Measurements from ENCODE around the gene SCUBE2.

The SCUBE2 gene

DNA sequence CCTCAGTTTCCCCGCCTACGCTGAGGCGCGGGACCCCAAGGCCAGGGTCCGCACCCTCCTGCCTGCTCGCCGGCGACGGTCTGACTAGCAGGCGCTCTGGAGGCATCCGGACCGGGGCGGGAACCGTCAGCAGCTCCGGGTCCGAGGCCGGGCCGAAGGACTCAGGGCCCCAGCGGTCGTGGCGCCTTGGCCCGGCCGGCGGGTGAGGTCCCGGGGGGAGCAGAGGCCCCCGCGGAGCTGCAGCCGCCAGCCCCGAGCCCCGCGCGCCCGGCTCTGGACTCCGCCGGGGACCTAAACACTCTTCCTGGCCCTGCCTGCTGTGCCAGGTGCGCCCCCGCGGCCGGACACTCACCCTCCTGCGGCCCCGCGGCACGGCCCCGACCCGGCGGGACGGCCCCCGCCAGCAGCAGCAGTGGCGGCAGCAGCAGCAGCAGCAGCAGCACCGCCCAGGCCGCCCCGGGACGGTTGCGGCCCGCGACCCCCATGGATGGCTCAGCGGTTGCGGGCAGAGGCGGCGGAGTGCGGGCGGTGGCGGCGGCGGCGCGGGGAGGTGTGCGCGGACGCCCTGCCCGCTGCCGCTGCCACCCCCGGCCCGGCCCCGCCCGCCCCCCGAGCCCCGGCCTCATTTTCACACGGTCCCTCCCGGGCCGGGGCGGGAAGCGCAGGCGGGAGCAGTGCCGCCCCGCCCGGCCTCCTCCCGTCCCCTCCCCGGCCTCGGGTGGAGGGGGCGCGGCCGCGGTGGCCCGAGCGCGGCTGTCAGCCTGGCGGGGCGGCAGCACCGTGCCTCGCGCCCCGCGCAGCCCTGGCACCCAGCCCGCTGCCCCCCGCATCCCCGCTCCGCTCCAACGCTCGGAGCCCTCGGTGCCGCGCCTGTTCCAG, at the start of gene SCUBE2:
TSS of gene SCUBE2 (minus strand) at position 556 of the 879 bp plus-strand sequence. CDS start at position 485, 71 bp downstream.
- TF ChIP-seq, protein P1, sequence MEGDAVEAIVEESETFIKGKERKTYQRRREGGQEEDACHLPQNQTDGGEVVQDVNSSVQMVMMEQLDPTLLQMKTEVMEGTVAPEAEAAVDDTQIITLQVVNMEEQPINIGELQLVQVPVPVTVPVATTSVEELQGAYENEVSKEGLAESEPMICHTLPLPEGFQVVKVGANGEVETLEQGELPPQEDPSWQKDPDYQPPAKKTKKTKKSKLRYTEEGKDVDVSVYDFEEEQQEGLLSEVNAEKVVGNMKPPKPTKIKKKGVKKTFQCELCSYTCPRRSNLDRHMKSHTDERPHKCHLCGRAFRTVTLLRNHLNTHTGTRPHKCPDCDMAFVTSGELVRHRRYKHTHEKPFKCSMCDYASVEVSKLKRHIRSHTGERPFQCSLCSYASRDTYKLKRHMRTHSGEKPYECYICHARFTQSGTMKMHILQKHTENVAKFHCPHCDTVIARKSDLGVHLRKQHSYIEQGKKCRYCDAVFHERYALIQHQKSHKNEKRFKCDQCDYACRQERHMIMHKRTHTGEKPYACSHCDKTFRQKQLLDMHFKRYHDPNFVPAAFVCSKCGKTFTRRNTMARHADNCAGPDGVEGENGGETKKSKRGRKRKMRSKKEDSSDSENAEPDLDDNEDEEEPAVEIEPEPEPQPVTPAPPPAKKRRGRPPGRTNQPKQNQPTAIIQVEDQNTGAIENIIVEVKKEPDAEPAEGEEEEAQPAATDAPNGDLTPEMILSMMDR (IDR thresholded peaks at IDR 0.05; ENCODE audit: insufficient read depth, low read depth, low read length, missing control alignments), result no peak
- DNase-seq (ENCODE audit: low read depth), result no peak
- no peak within 1 kb of the TSS for H3K4me3 ChIP-seq (ENCODE audit: low read depth, low read length)

DNA sequence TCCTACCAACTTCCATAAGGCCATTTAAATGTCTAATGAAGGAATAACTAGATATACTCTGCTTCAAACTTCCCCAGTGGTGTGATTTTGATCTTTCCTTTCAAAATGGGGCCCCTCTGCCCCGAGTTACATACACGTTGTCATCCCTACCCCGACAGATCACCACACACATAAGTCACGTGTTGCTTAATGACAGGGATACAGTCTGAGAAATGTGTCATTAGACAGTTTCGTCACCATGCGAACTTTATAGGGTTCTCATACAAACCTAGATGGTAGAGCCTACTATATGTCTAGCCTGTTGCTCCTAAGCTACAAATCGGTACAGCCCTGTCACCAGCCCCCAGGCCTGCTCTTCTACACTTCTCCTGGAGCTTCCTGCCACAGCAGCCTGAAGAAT, 49.8 kb upstream of the SCUBE2 start:
- H3K4me3 ChIP-seq (ENCODE audit: low read depth, low read length), result no peak overlapping the region
- DNase-seq (ENCODE audit: low read depth), result no peak
- TF ChIP-seq, protein P1 (IDR thresholded peaks at IDR 0.05; ENCODE audit: insufficient read depth, low read depth, low read length, missing control alignments), result no peak

DNA sequence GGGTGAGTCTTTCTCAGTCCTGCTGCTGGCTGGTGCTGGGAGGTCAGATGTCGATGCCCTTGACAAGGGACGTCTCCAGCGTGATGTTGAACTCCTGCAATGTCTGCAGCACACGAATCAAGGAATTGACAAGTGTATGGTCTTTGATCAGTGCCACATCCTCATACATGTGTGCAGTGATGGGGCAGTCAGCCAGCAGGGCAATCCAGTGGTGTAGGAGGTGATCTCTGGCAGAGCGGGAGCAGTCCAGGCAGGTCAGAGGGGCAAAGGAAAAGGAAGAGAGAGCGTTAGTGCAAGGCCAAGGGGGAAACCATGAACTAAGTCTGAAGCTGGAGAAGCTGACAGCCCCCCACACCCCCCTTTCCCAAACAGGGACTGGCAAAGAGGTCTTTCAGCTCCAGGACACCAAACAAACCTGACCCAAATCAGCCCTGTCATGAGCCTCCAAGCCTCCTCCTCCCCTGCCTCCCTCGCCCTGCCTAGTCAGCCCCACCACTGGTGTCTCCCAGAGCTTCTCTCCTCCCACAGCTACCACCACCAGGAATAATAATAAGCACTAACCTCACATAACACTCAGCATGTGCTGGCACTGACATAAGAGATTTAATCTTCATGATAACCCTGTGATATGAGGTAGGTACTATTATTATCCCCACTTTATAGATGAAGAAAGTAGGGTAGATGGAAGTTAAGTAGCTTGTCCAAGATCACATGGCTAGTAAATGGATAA, 48.4 kb upstream of the SCUBE2 start:
- H3K4me3 ChIP-seq (ENCODE audit: low read depth, low read length), result no peak overlapping the region
- TF ChIP-seq, protein P1 (IDR thresholded peaks at IDR 0.05; ENCODE audit: insufficient read depth, low read depth, low read length, missing control alignments), result no peak
- DNase-seq (ENCODE audit: low read depth), result no peak

DNA sequence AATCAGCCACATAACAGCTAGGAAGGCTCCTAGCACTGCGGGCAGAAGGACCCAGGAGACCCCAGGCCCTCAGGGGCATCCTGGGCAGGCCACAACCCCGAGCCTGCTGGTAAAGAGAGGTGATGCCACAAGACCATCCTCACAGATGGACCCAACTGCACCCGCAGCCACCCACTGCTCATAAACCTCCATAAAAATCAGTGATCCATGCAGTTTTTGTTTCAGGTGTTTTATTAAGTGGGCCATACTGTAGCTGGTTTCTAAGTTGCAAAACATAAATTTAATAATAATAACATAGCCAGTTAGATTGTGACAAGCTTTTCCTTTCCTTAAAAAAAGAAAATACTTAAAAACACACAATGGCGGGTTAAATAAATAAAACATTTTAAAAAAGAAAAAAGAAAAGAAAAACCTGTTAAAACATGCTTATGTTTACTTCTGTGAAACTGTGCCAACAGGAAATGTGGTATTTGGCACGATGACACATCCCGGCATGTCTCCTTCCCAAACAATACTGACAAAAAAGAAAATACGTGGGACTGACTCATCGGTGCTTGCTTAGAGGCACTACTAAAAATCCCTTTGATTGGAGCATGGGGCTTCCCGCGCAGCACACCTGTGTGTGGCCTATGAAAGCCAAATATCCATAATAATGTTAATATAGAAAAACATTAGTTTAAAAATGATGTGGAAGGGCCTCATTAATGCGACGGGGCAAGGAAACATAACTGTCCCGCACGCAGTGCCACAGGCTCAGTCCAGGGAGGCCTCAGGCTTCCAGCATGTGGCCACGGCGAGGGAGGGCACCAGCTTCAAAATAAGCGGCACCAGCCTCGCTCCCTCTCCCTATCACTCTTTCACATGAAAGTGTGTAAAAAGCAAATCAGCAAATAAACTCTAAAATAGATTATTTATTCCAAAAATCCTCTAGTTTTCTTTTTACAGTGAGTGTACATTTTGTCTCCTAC, 47.5 kb upstream of the SCUBE2 start:
- H3K4me3 ChIP-seq (ENCODE audit: low read depth, low read length), result no peak overlapping the region
- TF ChIP-seq, protein P1 (IDR thresholded peaks at IDR 0.05; ENCODE audit: insufficient read depth, low read depth, low read length, missing control alignments), result no peak
- no peak for DNase-seq (ENCODE audit: low read depth)

DNA sequence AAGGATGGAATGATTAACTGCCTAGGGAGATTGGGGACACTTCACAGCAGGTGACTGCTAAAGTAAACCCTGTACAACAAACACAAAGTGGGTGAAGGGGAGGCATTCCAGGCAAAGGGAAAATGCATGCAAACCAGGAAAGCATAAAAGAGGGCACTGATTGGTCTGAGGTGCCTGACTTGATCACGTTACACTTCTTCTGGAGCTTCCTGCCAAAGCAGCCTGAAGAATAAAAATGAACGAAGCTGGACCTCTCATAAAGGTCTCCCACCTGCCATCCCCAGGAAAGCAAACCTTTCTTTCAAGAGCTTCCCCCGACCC, 46.7 kb upstream of the SCUBE2 start:
- no peak overlapping the region for H3K4me3 ChIP-seq (ENCODE audit: low read depth, low read length)
- no peak for DNase-seq (ENCODE audit: low read depth)
- TF ChIP-seq, protein P1 (IDR thresholded peaks at IDR 0.05; ENCODE audit: insufficient read depth, low read depth, low read length, missing control alignments), result no peak

DNA sequence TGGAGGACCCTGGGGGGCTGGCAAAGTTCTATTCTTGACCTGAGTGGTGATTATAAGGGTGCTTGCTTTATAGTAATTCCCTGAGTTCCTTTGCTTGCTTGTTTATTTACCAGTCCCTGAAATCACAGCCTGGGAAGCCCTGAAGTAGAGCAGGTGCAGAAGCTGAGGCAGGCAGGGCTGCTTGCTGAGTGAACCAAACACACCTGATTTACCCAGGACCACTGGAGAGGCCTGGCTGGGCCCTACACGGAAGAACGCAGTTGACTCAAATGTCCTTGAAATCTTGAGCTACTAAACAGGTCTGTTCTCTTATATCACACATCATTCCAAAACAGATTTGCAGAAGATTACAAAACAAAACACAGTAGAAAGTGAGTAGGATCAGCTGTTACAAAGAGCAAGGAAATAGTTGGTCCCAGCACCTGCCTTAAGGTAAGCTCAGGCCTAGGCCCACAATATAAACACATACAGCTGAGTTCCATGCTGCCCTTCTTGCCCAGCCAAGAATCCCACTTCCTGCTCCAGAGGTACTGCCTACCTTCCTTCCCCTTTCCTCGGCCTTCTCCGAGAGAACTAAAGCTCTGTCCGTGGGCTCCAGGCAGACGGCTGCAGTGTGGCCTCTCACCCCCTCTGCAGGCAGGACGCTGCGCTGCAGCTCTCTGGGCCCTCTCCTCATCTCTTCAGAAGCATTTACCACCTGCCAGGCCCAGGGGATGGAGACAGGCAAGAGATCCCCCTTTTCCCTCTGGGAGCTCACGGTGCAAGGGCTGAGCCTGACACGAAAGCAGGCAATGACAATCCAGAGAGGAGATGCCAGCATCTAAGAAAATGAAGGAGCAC, 46.1 kb upstream of the SCUBE2 start:
- TF ChIP-seq, protein P1 (IDR thresholded peaks at IDR 0.05; ENCODE audit: insufficient read depth, low read depth, low read length, missing control alignments), result peak; percentile 99
- no peak overlapping the region for H3K4me3 ChIP-seq (ENCODE audit: low read depth, low read length)
- DNase-seq (ENCODE audit: low read depth), result peak; percentile 71
